ENCODE data around the gene FAM25A.
"Not testable (repeated sequence)": the region's sequence is repeated elsewhere in the genome, so short reads cannot be mapped to it uniquely, and the experiment has no call there.

The FAM25A gene

GRCh38 chr10:87014986-87015716 is 4.9 kb upstream of the FAM25A start:
- not testable (repeated sequence) for H3K9ac ChIP-seq (ENCODE audit: low read length); H3K4me1 ChIP-seq (ENCODE audit: control insufficient read depth, insufficient read depth, low read length); DNase-seq (ENCODE audit: low read depth); H3K9me3 ChIP-seq (ENCODE audit: control insufficient read depth, low read length); H3K4me3 ChIP-seq (ENCODE audit: low read length); H3K36me3 ChIP-seq (ENCODE audit: control insufficient read depth, insufficient read depth, low read length, severe bottlenecking); H3K27me3 ChIP-seq (replicated peaks; ENCODE audit: control insufficient read depth, insufficient read depth, low read length)

- not testable (repeated sequence) for H3K9me3 ChIP-seq (ENCODE audit: control insufficient read depth, low read length); H3K36me3 ChIP-seq (ENCODE audit: control insufficient read depth, insufficient read depth, low read length, severe bottlenecking); H3K9ac ChIP-seq (ENCODE audit: low read length); DNase-seq (ENCODE audit: low read depth); H3K4me3 ChIP-seq (ENCODE audit: low read length); H3K4me1 ChIP-seq (ENCODE audit: control insufficient read depth, insufficient read depth, low read length); H3K27me3 ChIP-seq (replicated peaks; ENCODE audit: control insufficient read depth, insufficient read depth, low read length)
These were observed 2.0 kb upstream of the FAM25A start for GRCh38 chr10:87018127-87018526.

GRCh38 chr10:87019066-87019465 is 1.0 kb upstream of the FAM25A start:
- not testable (repeated sequence) for DNase-seq (ENCODE audit: low read depth); H3K27me3 ChIP-seq (replicated peaks; ENCODE audit: control insufficient read depth, insufficient read depth, low read length); H3K36me3 ChIP-seq (ENCODE audit: control insufficient read depth, insufficient read depth, low read length, severe bottlenecking); H3K4me3 ChIP-seq (ENCODE audit: low read length); H3K4me1 ChIP-seq (ENCODE audit: control insufficient read depth, insufficient read depth, low read length); H3K9me3 ChIP-seq (ENCODE audit: control insufficient read depth, low read length); H3K9ac ChIP-seq (ENCODE audit: low read length)

GRCh38 chr10:87019504-87019903 is 590 bp upstream of the FAM25A start:
- not testable (repeated sequence) for H3K9me3 ChIP-seq (ENCODE audit: control insufficient read depth, low read length); H3K4me1 ChIP-seq (ENCODE audit: control insufficient read depth, insufficient read depth, low read length); H3K36me3 ChIP-seq (ENCODE audit: control insufficient read depth, insufficient read depth, low read length, severe bottlenecking); DNase-seq (ENCODE audit: low read depth); H3K9ac ChIP-seq (ENCODE audit: low read length); H3K4me3 ChIP-seq (ENCODE audit: low read length); H3K27me3 ChIP-seq (replicated peaks; ENCODE audit: control insufficient read depth, insufficient read depth, low read length)

GRCh38 chr10:87025285-87025958 is 5.3 kb downstream of the FAM25A start:
- DNase-seq (ENCODE audit: low read depth) = peak; percentile 82
- H3K9ac ChIP-seq (ENCODE audit: low read length); H3K4me3 ChIP-seq (ENCODE audit: low read length); H3K36me3 ChIP-seq (ENCODE audit: control insufficient read depth, insufficient read depth, low read length, severe bottlenecking); H3K9me3 ChIP-seq (ENCODE audit: control insufficient read depth, low read length); H3K27me3 ChIP-seq (replicated peaks; ENCODE audit: control insufficient read depth, insufficient read depth, low read length); H3K4me1 ChIP-seq (ENCODE audit: control insufficient read depth, insufficient read depth, low read length): not testable (repeated sequence)

- H3K4me3 ChIP-seq (ENCODE audit: low read length); H3K4me1 ChIP-seq (ENCODE audit: control insufficient read depth, insufficient read depth, low read length); H3K27me3 ChIP-seq (replicated peaks; ENCODE audit: control insufficient read depth, insufficient read depth, low read length); DNase-seq (ENCODE audit: low read depth); H3K9me3 ChIP-seq (ENCODE audit: control insufficient read depth, low read length); H3K9ac ChIP-seq (ENCODE audit: low read length); H3K36me3 ChIP-seq (ENCODE audit: control insufficient read depth, insufficient read depth, low read length, severe bottlenecking): not testable (repeated sequence)
These were observed 6.8 kb downstream of the FAM25A start for GRCh38 chr10:87026747-87027508.

GRCh38 chr10:87030419-87030818 is 10.3 kb downstream of the FAM25A start:
- H3K4me3 ChIP-seq (ENCODE audit: low read length); H3K27me3 ChIP-seq (replicated peaks; ENCODE audit: control insufficient read depth, insufficient read depth, low read length); DNase-seq (ENCODE audit: low read depth); H3K9ac ChIP-seq (ENCODE audit: low read length); H3K9me3 ChIP-seq (ENCODE audit: control insufficient read depth, low read length); H3K36me3 ChIP-seq (ENCODE audit: control insufficient read depth, insufficient read depth, low read length, severe bottlenecking); H3K4me1 ChIP-seq (ENCODE audit: control insufficient read depth, insufficient read depth, low read length): not testable (repeated sequence)

GRCh38 chr10:87030912-87031635 is 11.0 kb downstream of the FAM25A start:
- H3K9ac ChIP-seq (ENCODE audit: low read length) = no peak overlapping the region
- no peaks in the 10 kb centered on the region for H3K4me1 ChIP-seq (ENCODE audit: control insufficient read depth, insufficient read depth, low read length)
- no peaks in the 10 kb centered on the region for H3K27me3 ChIP-seq (replicated peaks; ENCODE audit: control insufficient read depth, insufficient read depth, low read length)
- no peaks in the 10 kb centered on the region for H3K9me3 ChIP-seq (ENCODE audit: control insufficient read depth, low read length)
- DNase-seq (ENCODE audit: low read depth) = no peak
- H3K36me3 ChIP-seq (ENCODE audit: control insufficient read depth, insufficient read depth, low read length, severe bottlenecking) = no peaks in the 10 kb centered on the region
- H3K4me3 ChIP-seq (ENCODE audit: low read length) = no peak overlapping the region

- DNase-seq (ENCODE audit: low read depth) = no peak
- Histone ChIP-seq H3K4me3 (ENCODE audit: low read length) (no peak overlapping the region), H3K9me3 (ENCODE audit: control insufficient read depth, low read length) (no peaks in the 10 kb centered on the region)
These were observed 16.5 kb downstream of the FAM25A start for GRCh38 chr10:87036623-87037022.

GRCh38 chr10:87038286-87038717 is 18.2 kb downstream of the FAM25A start:
- no peak overlapping the region for H3K4me3 ChIP-seq (ENCODE audit: low read length)
- no peaks in the 10 kb centered on the region for H3K36me3 ChIP-seq (ENCODE audit: control insufficient read depth, insufficient read depth, low read length, severe bottlenecking)
- H3K27me3 ChIP-seq (replicated peaks; ENCODE audit: control insufficient read depth, insufficient read depth, low read length) = no peaks in the 10 kb centered on the region
- H3K4me1 ChIP-seq (ENCODE audit: control insufficient read depth, insufficient read depth, low read length) = peaks cover 7% of the 10 kb centered on the region
- DNase-seq (ENCODE audit: low read depth) = no peak
- no peak overlapping the region for H3K9ac ChIP-seq (ENCODE audit: low read length)
- no peaks in the 10 kb centered on the region for H3K9me3 ChIP-seq (ENCODE audit: control insufficient read depth, low read length)

More at GRCh38 chr10:87036623-87037022, 16.5 kb downstream of the FAM25A start:
- H3K4me1 ChIP-seq (ENCODE audit: control insufficient read depth, insufficient read depth, low read length) = peaks cover 7% of the 10 kb centered on the region
- H3K9ac ChIP-seq (ENCODE audit: low read length) = no peak overlapping the region
- H3K36me3 ChIP-seq (ENCODE audit: control insufficient read depth, insufficient read depth, low read length, severe bottlenecking) = no peaks in the 10 kb centered on the region
- no peaks in the 10 kb centered on the region for H3K27me3 ChIP-seq (replicated peaks; ENCODE audit: control insufficient read depth, insufficient read depth, low read length)

- H3K4me3 ChIP-seq (ENCODE audit: low read length) = no peak overlapping the region
- no peaks in the 10 kb centered on the region for H3K27me3 ChIP-seq (replicated peaks; ENCODE audit: control insufficient read depth, insufficient read depth, low read length)
- H3K9me3 ChIP-seq (ENCODE audit: control insufficient read depth, low read length) = no peaks in the 10 kb centered on the region
- H3K4me1 ChIP-seq (ENCODE audit: control insufficient read depth, insufficient read depth, low read length) = peaks cover 7% of the 10 kb centered on the region
- no peak overlapping the region for H3K9ac ChIP-seq (ENCODE audit: low read length)
- no peaks in the 10 kb centered on the region for H3K36me3 ChIP-seq (ENCODE audit: control insufficient read depth, insufficient read depth, low read length, severe bottlenecking)
- DNase-seq (ENCODE audit: low read depth) = peak; percentile 4
These were observed 18.7 kb downstream of the FAM25A start for GRCh38 chr10:87038786-87039185.
